K562 (cell line): Measurements from ENCODE around the gene ACKR1. TPM values are rescaled to one million over a fixed set of nuclear protein-coding genes. Genes with fewer than 3 reads are reported as not detected.
A peak's percentile ranks its signal among the peaks of the same experiment; 100 is the strongest.

Source experiments
- ATAC-seq: fragments of 200-7000 bp; cut with Tn5 transposase; 3 replicates; pipeline ENCODE4 v1.9.1; 2020; ENCODE audit warnings: moderate library complexity
- BruUV-seq: library from RNA; stranded (reverse); fragments of 400-500 nt; replicated peaks from 2 replicates; lab custom pipeline; 2021; lab: Mats Ljungman, UMichigan
- CTCF ChIA-PET: fragments of 300-600 bp; formaldehyde crosslinking; extraction: SDS; loops from one replicate; lab custom pipeline; 2021; ENCODE audit warnings: low intra/inter-chr PET ratio; lab: Yijun Ruan, JAX
- POLR2A ChIA-PET: fragments of 300-600, 350-650 bp; sonication (Branson Sonifier 250); formaldehyde crosslinking; extraction: SDS; loops from one replicate; lab custom pipeline; 2021; ENCODE audit warnings: antibody characterized with exemption, inconsistent platforms; lab: Yijun Ruan, JAX
- DNase-seq, 4 experiments: peaks; one replicate each; pipeline versions ENCODE4 v3.0.0 to v3.0.0-alpha.2; 2011 to 2018; ENCODE audit warnings: low spot score in 3 of 4, mixed read lengths in 3 of 4; ENCODE audit errors: extremely low read depth in 1 of 4
- FAIRE-seq: peaks from 2 replicates; lab custom pipeline; 2011; peaks lifted over from hg19 to GRCh38; lab: Jason Lieb, UNC
- H2AFZ ChIP-seq: 2 replicates; pipeline ENCODE4 v1.6.0; 2011; ENCODE audit warnings: low read depth, low read length, control low read depth, inconsistent platforms
- H3K27ac ChIP-seq: fragments of 200-600 bp; 3 replicates; pipeline ENCODE4 v1.8.0; 2011; ENCODE audit warnings: low read depth, mild to moderate bottlenecking, control low read depth, inconsistent platforms, low read length, moderate library complexity, mixed read lengths; ENCODE audit errors: extremely low read depth
- H3K27me3 ChIP-seq, 2 experiments: fragments of 300-600 bp in 1 of 2; 2 replicates in 1 of 2; 3 replicates in 1 of 2; pipeline versions ENCODE4 v1.6.0 to v1.8.0; 2011; ENCODE audit warnings: inconsistent platforms in 2 of 2, low read length in 2 of 2, mild to moderate bottlenecking in 1 of 2, mixed read lengths in 1 of 2, moderate library complexity in 1 of 2; ENCODE audit not compliant: control insufficient read depth in 2 of 2, insufficient read depth in 2 of 2
- H3K36me3 ChIP-seq: fragments of 300-600 bp; 3 replicates; pipeline ENCODE4 v1.8.0; 2011; ENCODE audit warnings: mild to moderate bottlenecking, low read length, inconsistent platforms; ENCODE audit not compliant: control insufficient read depth, insufficient read depth
- H3K4me1 ChIP-seq, 2 experiments: fragments of 200-600 bp in 1 of 2; replicated peaks in 1 of 2; 2 replicates in 1 of 2; 3 replicates in 1 of 2; pipeline versions ENCODE4 v1.5.1 to v1.8.0; 2011; ENCODE audit warnings: inconsistent platforms in 2 of 2, low read length in 2 of 2, mild to moderate bottlenecking in 1 of 2, mixed read lengths in 1 of 2, moderate library complexity in 1 of 2; ENCODE audit not compliant: control insufficient read depth in 2 of 2, insufficient read depth in 2 of 2
- H3K4me2 ChIP-seq: 2 replicates; pipeline ENCODE4 v1.6.1; 2011; ENCODE audit warnings: low read length, control low read depth, inconsistent platforms, mixed read lengths; ENCODE audit not compliant: insufficient read depth
- H3K4me3 ChIP-seq: fragments of 200-600 bp; sonication (generic), shearing (Covaris generic); 2 replicates; pipeline ENCODE4 v1.5.1; 2016; ENCODE audit warnings: control low read depth, inconsistent platforms
- H3K79me2 ChIP-seq: fragments of 200-600 bp; 3 replicates; pipeline ENCODE4 v1.8.0; 2011; ENCODE audit warnings: low read length, inconsistent platforms; ENCODE audit not compliant: control insufficient read depth, insufficient read depth
- H3K9ac ChIP-seq, 2 experiments: 2 replicates each; pipeline versions ENCODE4 v1.6.0 to v1.6.1; 2011; ENCODE audit warnings: low read depth in 2 of 2, low read length in 2 of 2, control low read depth in 1 of 2, inconsistent platforms in 1 of 2, mild to moderate bottlenecking in 1 of 2, mixed read lengths in 1 of 2; ENCODE audit not compliant: insufficient read depth in 1 of 2
- H3K9me1 ChIP-seq: one replicate; pipeline ENCODE4 v1.6.0; 2011; ENCODE audit warnings: inconsistent platforms, mild to moderate bottlenecking, low read length, moderate library complexity; ENCODE audit not compliant: control insufficient read depth, insufficient read depth
- H3K9me3 ChIP-seq: replicated peaks from 2 replicates; pipeline ENCODE4 v1.5.1; 2011; ENCODE audit warnings: low read depth, low read length, inconsistent platforms; ENCODE audit not compliant: control insufficient read depth, insufficient read depth
- H4K20me1 ChIP-seq: replicated peaks from 2 replicates; pipeline ENCODE4 v1.6.1; 2011; ENCODE audit warnings: low read length, inconsistent platforms, mixed read lengths; ENCODE audit not compliant: control insufficient read depth, insufficient read depth
- ARNT ChIP-seq, 2 experiments: fragments of 450-650 bp; IDR thresholded peaks; 2 replicates each; pipeline ENCODE4 v1.6.1; 2016; ENCODE audit warnings: mild to moderate bottlenecking in 1 of 2
- ATF3 ChIP-seq, 2 experiments: fragments of 450-650 bp in 1 of 2; sonication (generic) in 1 of 2; formaldehyde crosslinking in 1 of 2; IDR thresholded peaks in 1 of 2; conservative IDR thresholded peaks in 1 of 2; 2 replicates each; pipeline versions ENCODE4 v1.6.1 to v1.8.1; 2016 to 2023; ENCODE audit warnings: mild to moderate bottlenecking in 2 of 2, moderate library complexity in 2 of 2, inconsistent platforms in 1 of 2, missing genetic modification reagents in 1 of 2
- DPF2 ChIP-seq: fragments of 450-650 bp; IDR thresholded peaks from 2 replicates; pipeline ENCODE4 v1.6.1; 2016
- PCBP2 ChIP-seq: fragments of 200-400 bp; formaldehyde crosslinking; IDR thresholded peaks from 2 replicates; pipeline ENCODE4 v1.6.1; 2018; ENCODE audit warnings: low read length, low read depth, mild to moderate bottlenecking, moderate library complexity; ENCODE audit not compliant: poor library complexity, severe bottlenecking
- RBM17 ChIP-seq: fragments of 200-400 bp; formaldehyde crosslinking; IDR thresholded peaks from 2 replicates; pipeline ENCODE4 v1.6.1; 2017; ENCODE audit warnings: low read depth, mild to moderate bottlenecking, low read length, borderline replicate concordance
- SMARCA5 ChIP-seq: fragments of 450-650 bp; IDR thresholded peaks from 2 replicates; pipeline ENCODE4 v1.6.1; 2016
- STAG1 ChIP-seq: sonication (generic); formaldehyde crosslinking; IDR thresholded peaks from 2 replicates; pipeline ENCODE4 v1.5.0; 2020; ENCODE audit warnings: missing genetic modification reagents, borderline replicate concordance
- TRIM24 ChIP-seq, 2 experiments: fragments of 450-650 bp; IDR thresholded peaks; 2 replicates each; pipeline ENCODE4 v1.6.1; 2016
- ZC3H11A ChIP-seq: IDR thresholded peaks from 2 replicates; pipeline ENCODE4 v1.6.1; 2012; ENCODE audit warnings: low read depth, low read length, improper control_type of control experiment
- ZNF347 ChIP-seq: fragments of 450-650 bp; formaldehyde crosslinking; IDR thresholded peaks from 2 replicates; pipeline ENCODE4 v1.4.0; 2020; ENCODE audit warnings: low read depth, mild to moderate bottlenecking, moderate library complexity
- WGBS: fragments of 100-300 bp; shearing (Covaris generic); methylation state at CpG from one replicate; pipeline ENCODE4 v1.1.6; 2016; ENCODE audit warnings: low coverage, mixed read lengths; ENCODE audit not compliant: insufficient coverage; ENCODE audit errors: missing lambda C conversion rate; 5-methylcytosine and 5-hydroxymethylcytosine counted together
- in situ Hi-C: fragments of 300-500 bp; cut with MboI; formaldehyde crosslinking; loops from 4 replicates; pipeline ENCODE4 v1.15.0; 2018; ENCODE audit warnings: inconsistent platforms, mixed read lengths
- intact Hi-C: fragments of 100-400 bp; cut with micrococcal nuclease; formaldehyde crosslinking; loops from 2 replicates; pipeline ENCODE4 v1.14.2; 2022
- polyA plus RNA-seq, 8 experiments: library from polyadenylated mRNA; depleted of rRNA in 4 of 8; stranded (reverse) in 5 of 8; unstranded in 3 of 8; fragments of >200 nt; fragmentation: Nextera tagmentation in 2 of 8; fragmentation: Illumina TruSeq in 1 of 8; extraction: Ambion mirVana in 2 of 8; extraction: Trizol in 1 of 8; gene quantifications; 2 replicates each; pipeline versions ENCODE4 v1.2.1 to v1.2.3, GENCODE V29; 2011 to 2014; ENCODE audit warnings: inconsistent platforms in 1 of 8, missing spikeins in 1 of 8
- total RNA-seq, 7 experiments: library from RNA; depleted of rRNA in 6 of 7; stranded (reverse); fragments of >200 nt in 6 of 7; fragmentation: Illumina TruSeq in 2 of 7; extraction: Trizol in 2 of 7; gene quantifications; 2 replicates each; pipeline versions ENCODE4 v1.2.1 to v1.2.3, GENCODE V29; 2011 to 2021; ENCODE audit warnings: low replicate concordance in 1 of 7
- TF ChIP-seq, protein P1 (sequence below), 3 experiments: IDR thresholded peaks in 2 of 3; conservative IDR thresholded peaks in 1 of 3; 2 replicates each; pipeline ENCODE4 v1.5.1; 2011 to 2012; ENCODE audit warnings: low read length in 3 of 3, mild to moderate bottlenecking in 3 of 3, control low read depth in 2 of 3, improper control_type of control experiment in 1 of 3, inconsistent platforms in 1 of 3, low read depth in 1 of 3, mixed read lengths in 1 of 3, moderate library complexity in 1 of 3; ENCODE audit not compliant: insufficient read depth in 2 of 3

ACKR1 gene
- total and polyA plus RNA-seq, 9 of the 15 experiments (the other 6 are each of a cell fraction or from before 2014, with no cell fraction given): 0.07 to 0.64 (median 0.18) TPM

- TF ChIP-seq TRIM24 (IDR thresholded peaks at IDR 0.05) (peak in 1 of 2 experiments; percentile 45; a peak in 2 of 4 replicates), ARNT (IDR thresholded peaks at IDR 0.05) (no peak), STAG1 (CRISPR knock-in tag) (no peak), PCBP2 (no peak), RBM17 (no peak), ATF3 (IDR thresholded peaks at IDR 0.05) (peak; percentile 78), ATF3 (CRISPR knock-in tag; conservative IDR thresholded peaks at IDR 0.05) (no peak)
These were observed 1.1 kb upstream of the ACKR1 start (continued) for GRCh38 chr1:159203610-159204009.

DNA sequence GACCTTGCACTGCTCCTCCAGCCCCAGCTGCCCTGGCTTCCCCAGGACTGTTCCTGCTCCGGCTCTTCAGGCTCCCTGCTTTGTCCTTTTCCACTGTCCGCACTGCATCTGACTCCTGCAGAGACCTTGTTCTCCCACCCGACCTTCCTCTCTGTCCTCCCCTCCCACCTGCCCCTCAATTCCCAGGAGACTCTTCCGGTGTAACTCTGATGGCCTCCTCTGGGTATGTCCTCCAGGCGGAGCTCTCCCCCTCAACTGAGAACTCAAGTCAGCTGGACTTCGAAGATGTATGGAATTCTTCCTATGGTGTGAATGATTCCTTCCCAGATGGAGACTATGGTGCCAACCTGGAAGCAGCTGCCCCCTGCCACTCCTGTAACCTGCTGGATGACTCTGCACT, 550 bp downstream of the ACKR1 start:
- BruUV-seq: no TSS peak
- in situ Hi-C loops (no loop called here), intact Hi-C loops (no loop called here)
- H2AFZ ChIP-seq: peak overlapping the region; percentile 90
- H3K9me1 ChIP-seq: no peaks in the 10 kb centered on the region
- H3K4me2 ChIP-seq: peak overlapping the region; percentile 82
- H3K9ac ChIP-seq: peak overlapping the region in 1 of 2 experiments; percentile 45; a peak in 1 of 4 replicates
- H3K4me1 ChIP-seq: peaks cover 22 to 24% of the 10 kb centered on the region in 2 experiments; a peak in 4 of 5 replicates
- no peak overlapping the region; the same call in 2 of the 3 replicates for H3K27ac ChIP-seq
- DNase-seq (peak in 1 of 4 experiments; percentile 17), ATAC-seq (peak; percentile 7; the same call in 2 of the 3 replicates), FAIRE-seq (no peak)
- peaks cover 0 to 5% of the 10 kb centered on the region in 2 experiments; a peak in 1 of 5 replicates for H3K27me3 ChIP-seq
- no peaks in the 10 kb centered on the region for H3K36me3 ChIP-seq
- no peaks in the 10 kb centered on the region for H4K20me1 ChIP-seq
- no peaks in the 10 kb centered on the region for H3K9me3 ChIP-seq
- 54% methylated on average over 6 of the region's 6 CpGs for WGBS
- no peak for TF ChIP-seq DPF2
- TF ChIP-seq, protein P1, sequence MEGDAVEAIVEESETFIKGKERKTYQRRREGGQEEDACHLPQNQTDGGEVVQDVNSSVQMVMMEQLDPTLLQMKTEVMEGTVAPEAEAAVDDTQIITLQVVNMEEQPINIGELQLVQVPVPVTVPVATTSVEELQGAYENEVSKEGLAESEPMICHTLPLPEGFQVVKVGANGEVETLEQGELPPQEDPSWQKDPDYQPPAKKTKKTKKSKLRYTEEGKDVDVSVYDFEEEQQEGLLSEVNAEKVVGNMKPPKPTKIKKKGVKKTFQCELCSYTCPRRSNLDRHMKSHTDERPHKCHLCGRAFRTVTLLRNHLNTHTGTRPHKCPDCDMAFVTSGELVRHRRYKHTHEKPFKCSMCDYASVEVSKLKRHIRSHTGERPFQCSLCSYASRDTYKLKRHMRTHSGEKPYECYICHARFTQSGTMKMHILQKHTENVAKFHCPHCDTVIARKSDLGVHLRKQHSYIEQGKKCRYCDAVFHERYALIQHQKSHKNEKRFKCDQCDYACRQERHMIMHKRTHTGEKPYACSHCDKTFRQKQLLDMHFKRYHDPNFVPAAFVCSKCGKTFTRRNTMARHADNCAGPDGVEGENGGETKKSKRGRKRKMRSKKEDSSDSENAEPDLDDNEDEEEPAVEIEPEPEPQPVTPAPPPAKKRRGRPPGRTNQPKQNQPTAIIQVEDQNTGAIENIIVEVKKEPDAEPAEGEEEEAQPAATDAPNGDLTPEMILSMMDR (IDR thresholded peaks at IDR 0.05 in 2 of 3, conservative IDR thresholded peaks at IDR 0.05 in 1 of 3; ENCODE audit: insufficient read depth in 2 of 3, low read depth in 1 of 3, low read length in 3 of 3): peak in 1 of 3 experiments; percentile 12; a peak in 1 of 6 replicates
- 0 out of 2 replicates have a peak, but pooled peaks have one; percentile 10 for TF ChIP-seq SMARCA5
- no peak for TF ChIP-seq ZC3H11A
- TF ChIP-seq ZNF347 (CRISPR knock-in tag): no peak
- POLR2A ChIA-PET: no interaction called here
- no peaks in the 10 kb centered on the region for H3K79me2 ChIP-seq
- CTCF ChIA-PET: interaction anchor here (0.7 kb wide), 1 partner anchor 42 kb away, joined by 3 read pairs; no protein-coding TSS in a partner anchor
- H3K4me3 ChIP-seq: no peak overlapping the region
